Esophagus muscularis mucosa (tissue), 4 donors: Measurements from ENCODE around the gene PRPF40B. TPM values are rescaled to one million over a fixed set of nuclear protein-coding genes. Genes with fewer than 3 reads are reported as not detected.
"Not testable (repeated sequence)": the region's sequence is repeated elsewhere in the genome, so short reads cannot be mapped to it uniquely, and the experiment has no call there.

Experiments used
- DNase-seq: peaks from one replicate; pipeline ENCODE4 v3.0.0-alpha.2; 2017; ENCODE audit errors: extremely low spot score
- H3K27ac ChIP-seq, 4 donors: fragments of 200-600 bp; sonication (generic); replicated peaks in 1 of 4; 1 replicate in 3 of 4; 2 replicates in 1 of 4; pipeline ENCODE4 v1.5.1; 2016 to 2019; ENCODE audit warnings: mild to moderate bottlenecking in 1 of 4
- H3K27me3 ChIP-seq, 4 donors: fragments of 200-600 bp; sonication (generic); one replicate each; pipeline versions ENCODE4 v1.5.1 to v1.6.0; 2016 to 2019
- H3K36me3 ChIP-seq, 4 donors: fragments of 200-600 bp; sonication (generic); one replicate each; pipeline ENCODE4 v1.5.1; 2016 to 2019
- H3K4me1 ChIP-seq, 4 donors: fragments of 200-600 bp; sonication (generic); one replicate each; pipeline ENCODE4 v1.5.1; 2016 to 2019
- H3K4me3 ChIP-seq, 4 donors: fragments of 200-600 bp; sonication (generic); 1 replicate in 2 of 4; 2 replicates in 2 of 4; pipeline ENCODE4 v1.5.1; 2016 to 2019; ENCODE audit warnings: mild to moderate bottlenecking in 4 of 4, moderate library complexity in 1 of 4
- H3K9me3 ChIP-seq, 4 donors: fragments of 200-600 bp; sonication (generic); 1 replicate in 3 of 4; 2 replicates in 1 of 4; pipeline ENCODE4 v1.5.1; 2016 to 2019
- CTCF ChIP-seq, 3 experiments: fragments of 200-600 bp in 2 of 3; fragments of 450-650 bp in 1 of 3; sonication (generic) in 2 of 3; IDR thresholded peaks; one replicate each; pipeline ENCODE4 v1.5.1; 2017 to 2019; ENCODE audit warnings: antibody characterized with exemption in 3 of 3, mild to moderate bottlenecking in 2 of 3, moderate library complexity in 1 of 3
- EP300 ChIP-seq: sonication (generic); formaldehyde crosslinking; IDR thresholded peaks from one replicate; pipeline ENCODE4 v1.6.1; 2017; ENCODE audit warnings: antibody characterized with exemption
- POLR2A ChIP-seq: fragments of 450-650 bp; IDR thresholded peaks from one replicate; pipeline ENCODE4 v1.6.1; 2017; ENCODE audit warnings: antibody characterized with exemption, moderate library complexity, mild to moderate bottlenecking, low read depth
- POLR2AphosphoS5 ChIP-seq, 2 donors: sonication (generic); formaldehyde crosslinking; IDR thresholded peaks; one replicate each; pipeline ENCODE4 v1.6.1; 2017; ENCODE audit warnings: antibody characterized with exemption in 2 of 2
- WGBS: methylation state at CpG from one replicate; pipeline ENCODE4 v1.1.5; 2018; 5-methylcytosine and 5-hydroxymethylcytosine counted together
- intact Hi-C: fragments of 100-400 bp; cut with DNase I; formaldehyde crosslinking; loops from one replicate; pipeline ENCODE4 v1.15.1; 2023
- total RNA-seq, 4 donors: library from RNA; depleted of rRNA; stranded (reverse); fragments of >200 nt; gene quantifications; one replicate each; pipeline versions ENCODE4 v1.1.0 to v1.2.1, GENCODE V29; 2016

Gene PRPF40B
- total RNA-seq, 4 donors from 2014 or later, result 9.6 to 19.0 (median 13.9) TPM

- H3K36me3 ChIP-seq, result peaks cover 0 to 17% (median 2%) of the 10 kb centered on the region in 4 donors
- intact Hi-C loops, result no loop called here
- no peak overlapping the region for H3K27ac ChIP-seq
- TF ChIP-seq CTCF (IDR thresholded peaks at IDR 0.05) (no peak), EP300 (no peak), POLR2A (no peak), POLR2AphosphoS5 (IDR thresholded peaks at IDR 0.05) (no peak)
- 85% methylated on average over 10 of the region's 10 CpGs for WGBS
- H3K4me3 ChIP-seq, result no peak overlapping the region
- DNase-seq, result no peak
- no peaks in the 10 kb centered on the region for H3K27me3 ChIP-seq
- no peaks in the 10 kb centered on the region for H3K4me1 ChIP-seq
- no peaks in the 10 kb centered on the region for H3K9me3 ChIP-seq
Observed at GRCh38 chr12:49598527-49598926, 24.8 kb upstream of the PRPF40B start.

DNA sequence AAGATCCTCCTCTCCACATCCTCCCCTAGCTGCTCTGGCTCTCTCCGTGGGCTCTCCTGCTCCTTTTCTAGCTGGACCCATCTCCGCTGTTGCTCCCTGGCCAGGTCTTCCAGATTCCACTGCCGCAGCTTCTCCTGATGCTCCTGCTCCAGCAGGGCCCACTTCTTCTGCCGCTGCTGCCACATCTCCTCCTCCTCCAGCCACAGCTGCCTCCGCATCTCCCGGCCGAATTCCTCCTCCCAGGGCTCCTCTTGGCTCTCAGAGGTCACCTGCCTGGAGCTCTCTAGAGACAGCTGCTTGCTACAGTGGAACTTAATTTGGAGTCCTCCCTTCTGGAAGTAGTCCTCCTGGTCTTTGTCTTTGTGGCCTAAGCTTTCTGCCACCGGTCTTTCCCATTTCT is 23.4 kb upstream of the PRPF40B start:
- Histone ChIP-seq H3K36me3 (peaks cover 0 to 17% (median 2%) of the 10 kb centered on the region in 4 donors), H3K4me3 (no peak overlapping the region), H3K27me3 (no peaks in the 10 kb centered on the region), H3K9me3 (no peaks in the 10 kb centered on the region), H3K4me1 (no peaks in the 10 kb centered on the region), H3K27ac (no peak overlapping the region)
- TF ChIP-seq POLR2A (no peak), POLR2AphosphoS5 (IDR thresholded peaks at IDR 0.05) (no peak), EP300 (no peak), CTCF (IDR thresholded peaks at IDR 0.05) (no peak)
- 96% methylated on average over 8 of the region's 8 CpGs for WGBS
- intact Hi-C loops, result no loop called here
- no peak for DNase-seq

- Histone ChIP-seq H3K4me3 (no peak overlapping the region), H3K9me3 (no peaks in the 10 kb centered on the region), H3K27ac (no peak overlapping the region), H3K27me3 (no peaks in the 10 kb centered on the region), H3K4me1 (no peaks in the 10 kb centered on the region), H3K36me3 (peaks cover 0 to 12% (median 0%) of the 10 kb centered on the region in 4 donors)
- DNase-seq, result no peak
- intact Hi-C loops, result no loop called here
- TF ChIP-seq CTCF (IDR thresholded peaks at IDR 0.05) (no peak), POLR2AphosphoS5 (IDR thresholded peaks at IDR 0.05) (no peak), EP300 (no peak), POLR2A (no peak)
- 93% methylated on average over 1 of the region's 1 CpG for WGBS
Observed at GRCh38 chr12:49603721-49604120, 19.6 kb upstream of the PRPF40B start.

GRCh38 chr12:49604856-49605255 is 18.5 kb upstream of the PRPF40B start:
- H3K9me3 ChIP-seq, result no peaks in the 10 kb centered on the region
- DNase-seq, result no peak
- no peak overlapping the region for H3K4me3 ChIP-seq
- peaks cover 0 to 8% (median 0%) of the 10 kb centered on the region in 4 donors for H3K36me3 ChIP-seq
- no peak overlapping the region for H3K27ac ChIP-seq
- no peaks in the 10 kb centered on the region for H3K27me3 ChIP-seq
- intact Hi-C loops, result no loop called here
- H3K4me1 ChIP-seq, result no peaks in the 10 kb centered on the region
- TF ChIP-seq CTCF (IDR thresholded peaks at IDR 0.05) (no peak), EP300 (no peak), POLR2AphosphoS5 (IDR thresholded peaks at IDR 0.05) (no peak), POLR2A (no peak)
- WGBS, result 48% methylated on average over 5 of the region's 5 CpGs

DNA sequence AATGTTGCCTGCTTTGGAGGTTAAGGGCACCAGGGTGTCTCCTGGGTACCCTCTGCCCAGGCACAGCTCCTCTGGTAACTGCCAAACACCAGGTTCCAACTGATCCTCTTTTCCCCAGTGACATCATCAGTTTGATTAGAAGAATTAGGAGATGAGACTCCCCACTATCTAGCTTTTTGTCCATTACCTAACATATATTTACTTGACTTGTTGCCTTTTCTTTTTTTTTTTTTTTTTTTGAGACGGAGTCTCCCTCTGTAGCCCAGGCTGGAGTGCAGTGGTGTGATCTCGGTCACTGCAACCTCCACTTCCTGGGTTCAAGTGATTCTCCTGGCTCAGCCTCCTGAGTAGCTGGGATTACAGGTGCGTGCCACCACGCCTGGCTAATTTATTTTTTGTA is 17.8 kb upstream of the PRPF40B start, which contains the start of gene FAM186B:
Gene FAM186B, minus strand, starts transcription at position 101 of the 400 bp plus-strand sequence. CDS start 162 bp downstream, outside the sequence.
- DNase-seq, H3K36me3 ChIP-seq, H3K4me1 ChIP-seq, intact Hi-C loops, H3K27ac ChIP-seq, H3K4me3 ChIP-seq, H3K27me3 ChIP-seq, H3K9me3 ChIP-seq: not testable (repeated sequence)
- WGBS, result 99% methylated on average over 4 of the region's 4 CpGs
